ENCODE measurements around the gene IL9R.

IL9R gene, protein sequence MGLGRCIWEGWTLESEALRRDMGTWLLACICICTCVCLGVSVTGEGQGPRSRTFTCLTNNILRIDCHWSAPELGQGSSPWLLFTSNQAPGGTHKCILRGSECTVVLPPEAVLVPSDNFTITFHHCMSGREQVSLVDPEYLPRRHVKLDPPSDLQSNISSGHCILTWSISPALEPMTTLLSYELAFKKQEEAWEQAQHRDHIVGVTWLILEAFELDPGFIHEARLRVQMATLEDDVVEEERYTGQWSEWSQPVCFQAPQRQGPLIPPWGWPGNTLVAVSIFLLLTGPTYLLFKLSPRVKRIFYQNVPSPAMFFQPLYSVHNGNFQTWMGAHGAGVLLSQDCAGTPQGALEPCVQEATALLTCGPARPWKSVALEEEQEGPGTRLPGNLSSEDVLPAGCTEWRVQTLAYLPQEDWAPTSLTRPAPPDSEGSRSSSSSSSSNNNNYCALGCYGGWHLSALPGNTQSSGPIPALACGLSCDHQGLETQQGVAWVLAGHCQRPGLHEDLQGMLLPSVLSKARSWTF

GRCh38 chrX:155997436-155997835 lies at the start of gene IL9R:
TSS of gene IL9R (plus strand) at chrX:155997696. CDS start at chrX:155997760, 64 bp downstream.
- H3K27me3 ChIP-seq (ENCODE audit: control insufficient read depth, insufficient read depth, low read length): no peaks in the 10 kb centered on the region
- no peak within 1 kb of the TSS for H3K9ac ChIP-seq (ENCODE audit: low read length)
- H3K27ac ChIP-seq (ENCODE audit: low read depth, low read length): no peak within 1 kb of the TSS
- H3K36me3 ChIP-seq (ENCODE audit: control insufficient read depth, insufficient read depth, low read length): no peaks in the 10 kb centered on the region
- no peak within 1 kb of the TSS for H3K4me3 ChIP-seq (ENCODE audit: low read length)
- H3K4me1 ChIP-seq (ENCODE audit: control insufficient read depth, insufficient read depth, low read length): no peaks in the 10 kb centered on the region

DNA sequence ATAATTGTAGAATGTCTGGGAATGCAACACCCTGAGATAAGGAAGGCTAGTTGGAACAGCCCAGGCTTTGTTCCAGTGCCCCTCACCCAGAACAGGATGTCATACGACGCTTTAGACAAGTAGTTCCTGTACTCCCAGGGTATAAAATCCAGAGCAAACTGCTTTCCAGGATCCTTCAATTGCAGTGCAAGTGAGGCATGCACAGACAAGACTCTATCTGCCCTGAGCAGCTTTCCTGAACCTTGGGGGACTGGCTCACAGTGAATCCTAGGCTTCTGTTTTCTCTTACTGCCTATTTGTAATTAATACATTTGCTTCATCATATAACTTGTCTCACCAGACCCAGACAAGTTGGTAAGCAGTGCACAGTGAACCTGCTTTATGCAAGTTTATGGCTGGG lies 48.4 kb upstream of the IL9R start:
- no peak overlapping the region for H3K9ac ChIP-seq (ENCODE audit: low read length)
- H3K4me3 ChIP-seq (ENCODE audit: low read length): no peak overlapping the region
- no peaks in the 10 kb centered on the region for H3K27me3 ChIP-seq (ENCODE audit: control insufficient read depth, insufficient read depth, low read length)
- H3K4me1 ChIP-seq (ENCODE audit: control insufficient read depth, insufficient read depth, low read length): no peaks in the 10 kb centered on the region
- H3K36me3 ChIP-seq (ENCODE audit: control insufficient read depth, insufficient read depth, low read length): no peaks in the 10 kb centered on the region
- H3K27ac ChIP-seq (ENCODE audit: low read depth, low read length): no peak overlapping the region

- H3K9ac ChIP-seq (ENCODE audit: low read length): no peak overlapping the region
- H3K27me3 ChIP-seq (ENCODE audit: control insufficient read depth, insufficient read depth, low read length): no peaks in the 10 kb centered on the region
- no peak overlapping the region for H3K4me3 ChIP-seq (ENCODE audit: low read length)
- no peak overlapping the region for H3K27ac ChIP-seq (ENCODE audit: low read depth, low read length)
- H3K4me1 ChIP-seq (ENCODE audit: control insufficient read depth, insufficient read depth, low read length): no peaks in the 10 kb centered on the region
- H3K36me3 ChIP-seq (ENCODE audit: control insufficient read depth, insufficient read depth, low read length): no peaks in the 10 kb centered on the region
Measured at GRCh38 chrX:155951237-155951789, 46.2 kb upstream of the IL9R start.

GRCh38 chrX:155953055-155953454 lies 44.4 kb upstream of the IL9R start:
- no peak overlapping the region for H3K9ac ChIP-seq (ENCODE audit: low read length)
- no peaks in the 10 kb centered on the region for H3K4me1 ChIP-seq (ENCODE audit: control insufficient read depth, insufficient read depth, low read length)
- no peak overlapping the region for H3K4me3 ChIP-seq (ENCODE audit: low read length)
- H3K27ac ChIP-seq (ENCODE audit: low read depth, low read length): no peak overlapping the region
- no peaks in the 10 kb centered on the region for H3K36me3 ChIP-seq (ENCODE audit: control insufficient read depth, insufficient read depth, low read length)
- no peaks in the 10 kb centered on the region for H3K27me3 ChIP-seq (ENCODE audit: control insufficient read depth, insufficient read depth, low read length)

GRCh38 chrX:155954793-155955192 lies 42.7 kb upstream of the IL9R start:
- no peak overlapping the region for H3K27ac ChIP-seq (ENCODE audit: low read depth, low read length)
- H3K4me3 ChIP-seq (ENCODE audit: low read length): no peak overlapping the region
- H3K36me3 ChIP-seq (ENCODE audit: control insufficient read depth, insufficient read depth, low read length): no peaks in the 10 kb centered on the region
- H3K9ac ChIP-seq (ENCODE audit: low read length): no peak overlapping the region
- H3K4me1 ChIP-seq (ENCODE audit: control insufficient read depth, insufficient read depth, low read length): no peaks in the 10 kb centered on the region
- H3K27me3 ChIP-seq (ENCODE audit: control insufficient read depth, insufficient read depth, low read length): no peaks in the 10 kb centered on the region

DNA sequence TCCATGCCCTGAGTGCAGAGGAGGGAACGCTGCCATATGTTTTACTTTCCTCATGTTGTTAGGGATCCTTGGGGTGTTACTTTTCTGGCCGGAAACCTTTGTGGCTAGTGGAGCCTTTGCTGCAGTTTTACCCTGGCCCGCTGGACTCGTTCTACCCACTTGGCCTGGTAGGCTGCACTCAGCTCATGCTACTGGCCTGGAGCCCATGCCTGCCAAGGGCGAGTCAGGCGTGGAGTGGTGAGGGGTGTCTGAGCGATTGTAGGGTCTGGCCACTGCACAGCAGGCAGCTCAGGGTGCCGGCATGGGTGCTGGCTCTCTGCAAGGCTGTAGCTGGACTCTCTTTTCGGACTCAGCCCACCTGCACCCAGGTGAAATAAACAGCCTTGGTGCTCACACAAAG lies 41.4 kb upstream of the IL9R start:
- Histone ChIP-seq H3K36me3 (ENCODE audit: control insufficient read depth, insufficient read depth, low read length) (no peaks in the 10 kb centered on the region), H3K27ac (ENCODE audit: low read depth, low read length) (no peak overlapping the region), H3K27me3 (ENCODE audit: control insufficient read depth, insufficient read depth, low read length) (no peaks in the 10 kb centered on the region), H3K4me3 (ENCODE audit: low read length) (no peak overlapping the region), H3K9ac (ENCODE audit: low read length) (no peak overlapping the region), H3K4me1 (ENCODE audit: control insufficient read depth, insufficient read depth, low read length) (no peaks in the 10 kb centered on the region)

- H3K9ac ChIP-seq (ENCODE audit: low read length): no peak overlapping the region
- H3K4me3 ChIP-seq (ENCODE audit: low read length): no peak overlapping the region
- no peak overlapping the region for H3K27ac ChIP-seq (ENCODE audit: low read depth, low read length)
- H3K4me1 ChIP-seq (ENCODE audit: control insufficient read depth, insufficient read depth, low read length): no peaks in the 10 kb centered on the region
- H3K27me3 ChIP-seq (ENCODE audit: control insufficient read depth, insufficient read depth, low read length): no peaks in the 10 kb centered on the region
- H3K36me3 ChIP-seq (ENCODE audit: control insufficient read depth, insufficient read depth, low read length): no peaks in the 10 kb centered on the region
Measured at GRCh38 chrX:155956649-155957048, 40.8 kb upstream of the IL9R start.

GRCh38 chrX:155957843-155958242 lies 39.7 kb upstream of the IL9R start:
- Histone ChIP-seq H3K27ac (ENCODE audit: low read depth, low read length) (no peak overlapping the region), H3K9ac (ENCODE audit: low read length) (no peak overlapping the region), H3K27me3 (ENCODE audit: control insufficient read depth, insufficient read depth, low read length) (no peaks in the 10 kb centered on the region), H3K4me3 (ENCODE audit: low read length) (no peak overlapping the region), H3K36me3 (ENCODE audit: control insufficient read depth, insufficient read depth, low read length) (no peaks in the 10 kb centered on the region), H3K4me1 (ENCODE audit: control insufficient read depth, insufficient read depth, low read length) (no peaks in the 10 kb centered on the region)

- H3K36me3 ChIP-seq (ENCODE audit: control insufficient read depth, insufficient read depth, low read length): no peaks in the 10 kb centered on the region
- no peaks in the 10 kb centered on the region for H3K27me3 ChIP-seq (ENCODE audit: control insufficient read depth, insufficient read depth, low read length)
- H3K4me3 ChIP-seq (ENCODE audit: low read length): no peak overlapping the region
Measured at GRCh38 chrX:155959018-155959587, 38.4 kb upstream of the IL9R start.

GRCh38 chrX:155962906-155963305 lies 34.6 kb upstream of the IL9R start:
- Histone ChIP-seq H3K27ac (ENCODE audit: low read depth, low read length) (no peak overlapping the region), H3K9ac (ENCODE audit: low read length) (no peak overlapping the region), H3K4me3 (ENCODE audit: low read length) (no peak overlapping the region), H3K4me1 (ENCODE audit: control insufficient read depth, insufficient read depth, low read length) (no peaks in the 10 kb centered on the region), H3K36me3 (ENCODE audit: control insufficient read depth, insufficient read depth, low read length) (no peaks in the 10 kb centered on the region), H3K27me3 (ENCODE audit: control insufficient read depth, insufficient read depth, low read length) (no peaks in the 10 kb centered on the region)

More at GRCh38 chrX:155959018-155959587, 38.4 kb upstream of the IL9R start:
- H3K27ac ChIP-seq (ENCODE audit: low read depth, low read length): no peak overlapping the region
- H3K4me1 ChIP-seq (ENCODE audit: control insufficient read depth, insufficient read depth, low read length): no peaks in the 10 kb centered on the region
- H3K9ac ChIP-seq (ENCODE audit: low read length): no peak overlapping the region

GRCh38 chrX:155966876-155967275 lies 30.6 kb upstream of the IL9R start:
- Histone ChIP-seq H3K4me1 (ENCODE audit: control insufficient read depth, insufficient read depth, low read length) (no peaks in the 10 kb centered on the region), H3K9ac (ENCODE audit: low read length) (no peak overlapping the region), H3K27ac (ENCODE audit: low read depth, low read length) (no peak overlapping the region), H3K36me3 (ENCODE audit: control insufficient read depth, insufficient read depth, low read length) (no peaks in the 10 kb centered on the region), H3K4me3 (ENCODE audit: low read length) (no peak overlapping the region), H3K27me3 (ENCODE audit: control insufficient read depth, insufficient read depth, low read length) (no peaks in the 10 kb centered on the region)

DNA sequence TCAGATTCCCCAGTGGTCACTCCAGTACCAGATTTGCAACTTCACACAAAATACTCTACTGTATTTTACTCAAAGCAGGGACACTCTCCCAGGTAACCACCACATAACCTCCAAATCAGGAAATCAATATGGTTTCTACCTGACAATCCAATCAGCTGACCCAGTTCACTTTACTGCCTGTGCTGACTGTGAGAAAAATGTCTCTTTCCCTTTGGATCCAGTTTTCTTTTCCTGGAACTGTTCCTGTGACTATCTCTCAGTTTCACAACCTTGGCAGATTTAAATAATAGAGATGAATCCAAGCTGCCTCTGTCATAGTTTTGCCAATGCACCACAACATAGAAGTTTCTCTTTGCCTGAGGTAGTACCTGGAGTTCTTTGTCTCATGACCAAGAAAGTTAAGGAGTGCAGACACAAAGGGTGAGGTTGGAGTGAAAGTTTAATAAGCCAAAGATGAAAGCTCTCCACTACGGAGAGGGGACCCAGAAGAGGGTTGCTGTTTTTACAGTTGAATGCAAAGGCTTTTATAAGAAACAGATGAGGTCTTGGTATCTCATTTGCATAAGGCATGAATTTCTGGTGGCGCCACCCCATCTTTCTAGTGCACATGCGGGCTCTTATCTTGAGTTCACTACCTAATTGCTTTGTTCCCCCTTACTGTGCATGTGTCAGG lies 29.7 kb upstream of the IL9R start:
- Histone ChIP-seq H3K27ac (ENCODE audit: low read depth, low read length) (no peak overlapping the region), H3K36me3 (ENCODE audit: control insufficient read depth, insufficient read depth, low read length) (no peaks in the 10 kb centered on the region), H3K4me1 (ENCODE audit: control insufficient read depth, insufficient read depth, low read length) (no peaks in the 10 kb centered on the region), H3K27me3 (ENCODE audit: control insufficient read depth, insufficient read depth, low read length) (no peaks in the 10 kb centered on the region), H3K4me3 (ENCODE audit: low read length) (no peak overlapping the region), H3K9ac (ENCODE audit: low read length) (no peak overlapping the region)

All from rectal smooth muscle tissue (tissue), 1 donor.